GM21515 (cell line): ENCODE results near the gene BCHE.

Source experiments
- ATAC-seq: cut with Tn5 transposase; IDR thresholded peaks from one replicate; pipeline ENCODE4 v1.9.1; 2021; ENCODE audit not compliant: unreplicated experiment

The BCHE gene

GRCh38 chr3:165837058-165837525 lies at the start of gene BCHE:
BCHE (minus strand) TSS chr3:165837423; CDS start chr3:165831033, 6,390 bp downstream.
- ATAC-seq = no peak

- ATAC-seq = no peak
Measured at GRCh38 chr3:165885558-165886270, 48.5 kb upstream of the BCHE start.

- ATAC-seq = no peak
Measured at GRCh38 chr3:165884518-165884917, 47.3 kb upstream of the BCHE start.

- ATAC-seq = no peak
Measured at GRCh38 chr3:165883863-165884478, 46.7 kb upstream of the BCHE start.

GRCh38 chr3:165883117-165883516 lies 45.9 kb upstream of the BCHE start:
- ATAC-seq = no peak

GRCh38 chr3:165875644-165876043 lies 38.4 kb upstream of the BCHE start:
- no peak for ATAC-seq

GRCh38 chr3:165874663-165875489 lies 37.7 kb upstream of the BCHE start:
- no peak for ATAC-seq

- no peak for ATAC-seq
Measured at GRCh38 chr3:165868088-165868487, 30.9 kb upstream of the BCHE start.

- no peak for ATAC-seq
Measured at GRCh38 chr3:165859061-165859460, 21.8 kb upstream of the BCHE start.

- no peak for ATAC-seq
Measured at GRCh38 chr3:165855581-165855980, 18.4 kb upstream of the BCHE start.

GRCh38 chr3:165854696-165855095 lies 17.5 kb upstream of the BCHE start:
- no peak for ATAC-seq

GRCh38 chr3:165852711-165853110 lies 15.5 kb upstream of the BCHE start:
- ATAC-seq = no peak

- ATAC-seq = no peak
Measured at GRCh38 chr3:165852191-165852590, 15.0 kb upstream of the BCHE start.

- ATAC-seq = no peak
Measured at GRCh38 chr3:165846056-165846455, 8.8 kb upstream of the BCHE start.

GRCh38 chr3:165839296-165840076 lies 2.3 kb upstream of the BCHE start:
- ATAC-seq = no peak

GRCh38 chr3:165837801-165838200 lies 578 bp upstream of the BCHE start:
- ATAC-seq = no peak

GRCh38 chr3:165835431-165835830 lies 1.8 kb downstream of the BCHE start:
- no peak for ATAC-seq

GRCh38 chr3:165830746-165831145 lies 6.5 kb downstream of the BCHE start:
- ATAC-seq = no peak

GRCh38 chr3:165827883-165828282 lies 9.3 kb downstream of the BCHE start:
- no peak for ATAC-seq

- no peak for ATAC-seq
Measured at GRCh38 chr3:165827233-165827632, 10.0 kb downstream of the BCHE start.

- no peak for ATAC-seq
Measured at GRCh38 chr3:165820671-165821123, 16.5 kb downstream of the BCHE start.
